ENCODE data around the gene COL25A1. TPM values are rescaled to one million over a fixed set of nuclear protein-coding genes. Genes with fewer than 3 reads are reported as not detected.

The COL25A1 gene
- total RNA-seq, 2 donors from 2014 or later: 4.0 to 6.2 TPM

DNA sequence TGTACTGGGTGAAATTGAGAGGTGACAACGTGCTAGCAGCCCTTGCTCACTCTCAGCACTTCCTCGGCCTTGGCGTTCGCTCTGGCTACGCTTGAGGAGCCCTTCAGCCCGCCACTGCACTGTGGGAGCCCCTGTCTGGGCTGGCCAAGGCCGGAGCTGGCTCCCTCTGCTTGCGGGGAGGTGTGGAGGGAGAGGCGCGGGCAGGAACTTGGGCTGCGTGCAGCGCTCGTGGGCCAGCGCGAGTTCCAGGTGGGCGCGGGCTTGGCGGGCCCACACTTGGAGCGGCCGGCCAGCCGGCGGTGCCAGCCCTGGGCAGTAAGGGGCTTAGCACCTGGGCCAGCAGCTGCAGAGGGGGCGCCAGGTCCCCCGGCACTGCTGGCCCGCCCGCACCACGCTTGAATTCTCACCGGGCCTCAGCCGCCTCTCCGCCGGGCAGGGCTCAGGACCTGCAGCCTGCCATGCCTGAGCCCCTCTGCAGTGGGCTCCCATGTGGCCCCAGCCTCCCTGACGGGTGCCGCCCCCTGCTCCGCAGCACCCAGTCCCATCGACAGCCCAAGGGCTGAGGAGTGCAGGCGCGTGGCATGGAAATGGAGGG lies 290.1 kb downstream of the COL25A1 start:
- no peak overlapping the region for H3K27ac Mint-ChIP-seq
- TF ChIP-seq, protein P1, sequence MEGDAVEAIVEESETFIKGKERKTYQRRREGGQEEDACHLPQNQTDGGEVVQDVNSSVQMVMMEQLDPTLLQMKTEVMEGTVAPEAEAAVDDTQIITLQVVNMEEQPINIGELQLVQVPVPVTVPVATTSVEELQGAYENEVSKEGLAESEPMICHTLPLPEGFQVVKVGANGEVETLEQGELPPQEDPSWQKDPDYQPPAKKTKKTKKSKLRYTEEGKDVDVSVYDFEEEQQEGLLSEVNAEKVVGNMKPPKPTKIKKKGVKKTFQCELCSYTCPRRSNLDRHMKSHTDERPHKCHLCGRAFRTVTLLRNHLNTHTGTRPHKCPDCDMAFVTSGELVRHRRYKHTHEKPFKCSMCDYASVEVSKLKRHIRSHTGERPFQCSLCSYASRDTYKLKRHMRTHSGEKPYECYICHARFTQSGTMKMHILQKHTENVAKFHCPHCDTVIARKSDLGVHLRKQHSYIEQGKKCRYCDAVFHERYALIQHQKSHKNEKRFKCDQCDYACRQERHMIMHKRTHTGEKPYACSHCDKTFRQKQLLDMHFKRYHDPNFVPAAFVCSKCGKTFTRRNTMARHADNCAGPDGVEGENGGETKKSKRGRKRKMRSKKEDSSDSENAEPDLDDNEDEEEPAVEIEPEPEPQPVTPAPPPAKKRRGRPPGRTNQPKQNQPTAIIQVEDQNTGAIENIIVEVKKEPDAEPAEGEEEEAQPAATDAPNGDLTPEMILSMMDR (conservative IDR thresholded peaks at IDR 0.05): no peak
- H3K36me3 Mint-ChIP-seq (ENCODE audit: low read depth): no peaks in the 10 kb centered on the region
- H3K9me3 Mint-ChIP-seq: peaks cover 15% of the 10 kb centered on the region
- H3K4me1 Mint-ChIP-seq: peaks cover 12% of the 10 kb centered on the region
- Histone ChIP-seq H3K27me3 (ENCODE audit: control insufficient read depth, insufficient read depth, low read length, poor library complexity, severe bottlenecking) (no peaks in the 10 kb centered on the region), H3K9ac (ENCODE audit: extremely low read depth, low read length, poor library complexity, severe bottlenecking) (no peak overlapping the region), H3K27ac (ENCODE audit: low read depth, low read length) (no peak overlapping the region), H3K9me3 (ENCODE audit: control insufficient read depth, low read length) (peaks cover 4% of the 10 kb centered on the region), H3K4me1 (ENCODE audit: control insufficient read depth, insufficient read depth, low read length) (no peaks in the 10 kb centered on the region), H3K36me3 (ENCODE audit: control insufficient read depth, insufficient read depth, low read length) (no peaks in the 10 kb centered on the region), H3K4me3 (ENCODE audit: low read length) (no peak overlapping the region)
- DNase-seq: no peak
- no peaks in the 10 kb centered on the region for H3K27me3 Mint-ChIP-seq (ENCODE audit: insufficient read depth)
- 91 to 95% methylated on average over 11 to 37 of the region's 37 CpGs for WGBS, 2 experiments (ENCODE audit: insufficient coverage in 1 of 2, insufficient read length in 1 of 2)
- no peak overlapping the region for H3K4me3 Mint-ChIP-seq

DNA sequence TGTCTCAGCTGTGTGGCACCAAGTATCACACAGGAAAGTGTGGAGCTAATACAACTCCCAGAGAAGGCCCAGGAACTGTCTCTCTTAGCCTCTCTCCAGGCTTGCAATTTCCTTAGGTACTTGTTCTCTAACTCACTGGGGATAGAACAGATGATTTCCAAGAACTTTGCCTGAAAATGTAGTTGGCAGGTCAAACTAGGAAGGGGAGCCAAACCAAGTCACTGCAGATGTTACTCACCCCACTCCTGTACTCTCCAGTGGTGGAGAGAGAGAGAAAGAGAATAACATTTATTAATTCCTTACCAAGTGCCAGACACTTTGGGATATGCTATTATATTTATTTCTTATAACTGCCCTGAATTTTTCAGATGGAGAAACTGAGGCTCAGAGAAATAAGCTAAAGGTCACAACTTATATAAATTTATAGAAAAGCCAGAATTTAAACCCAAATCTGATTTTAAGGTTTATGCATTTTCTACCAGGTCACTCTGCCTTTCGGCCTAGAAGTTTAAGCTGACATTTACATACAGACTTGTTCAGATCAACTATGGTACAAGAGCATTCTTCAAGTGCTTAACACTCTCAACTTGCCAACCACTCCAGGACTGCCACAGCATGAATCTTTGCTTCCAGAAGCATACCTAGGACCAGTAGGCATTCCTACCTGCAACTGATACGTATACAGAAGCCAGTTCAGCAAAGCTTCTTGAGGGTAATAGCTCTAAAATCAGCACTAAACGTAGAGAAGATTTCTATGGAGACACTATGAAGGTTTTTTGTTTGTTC lies 291.0 kb downstream of the COL25A1 start:
- no peak overlapping the region for H3K4me3 ChIP-seq (ENCODE audit: low read length)
- no peaks in the 10 kb centered on the region for H3K27me3 Mint-ChIP-seq (ENCODE audit: insufficient read depth)
- H3K27me3 ChIP-seq (ENCODE audit: control insufficient read depth, insufficient read depth, low read length, poor library complexity, severe bottlenecking): no peaks in the 10 kb centered on the region
- WGBS, 2 experiments (ENCODE audit: insufficient coverage in 1 of 2, insufficient read length in 1 of 2): 92 to 95% methylated on average over 3 of the region's 3 CpGs
- H3K4me1 Mint-ChIP-seq: peaks cover 15% of the 10 kb centered on the region
- no peak overlapping the region for H3K27ac Mint-ChIP-seq
- TF ChIP-seq, protein P1 (conservative IDR thresholded peaks at IDR 0.05): no peak
- no peaks in the 10 kb centered on the region for H3K36me3 ChIP-seq (ENCODE audit: control insufficient read depth, insufficient read depth, low read length)
- no peak for DNase-seq
- H3K4me1 ChIP-seq (ENCODE audit: control insufficient read depth, insufficient read depth, low read length): no peaks in the 10 kb centered on the region
- H3K9ac ChIP-seq (ENCODE audit: extremely low read depth, low read length, poor library complexity, severe bottlenecking): no peak overlapping the region
- peaks cover 4% of the 10 kb centered on the region for H3K9me3 ChIP-seq (ENCODE audit: control insufficient read depth, low read length)
- no peak overlapping the region for H3K27ac ChIP-seq (ENCODE audit: low read depth, low read length)
- no peak overlapping the region for H3K4me3 Mint-ChIP-seq
- no peaks in the 10 kb centered on the region for H3K36me3 Mint-ChIP-seq (ENCODE audit: low read depth)
- H3K9me3 Mint-ChIP-seq: peaks cover 15% of the 10 kb centered on the region

DNA sequence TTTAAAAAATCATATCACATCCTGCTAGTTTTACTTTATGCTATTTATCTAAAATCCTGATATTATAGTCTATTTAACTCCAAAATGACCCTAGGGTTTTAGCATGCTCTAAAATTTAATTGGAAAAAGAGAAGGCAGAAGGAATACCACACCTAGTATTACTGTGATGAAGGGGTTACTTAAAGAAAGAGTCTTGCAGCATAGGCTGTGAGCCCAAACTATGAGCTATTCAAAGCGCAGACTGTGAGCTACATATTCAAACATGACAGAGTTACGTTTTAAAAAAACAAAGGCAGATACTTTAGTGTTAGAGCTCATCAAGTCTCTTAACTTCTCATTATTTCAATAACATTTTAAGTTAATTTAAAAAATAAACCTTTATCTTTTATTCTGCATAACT lies 291.9 kb downstream of the COL25A1 start:
- H3K27ac Mint-ChIP-seq: no peak overlapping the region
- Histone ChIP-seq H3K27me3 (ENCODE audit: control insufficient read depth, insufficient read depth, low read length, poor library complexity, severe bottlenecking) (no peaks in the 10 kb centered on the region), H3K27ac (ENCODE audit: low read depth, low read length) (no peak overlapping the region), H3K9me3 (ENCODE audit: control insufficient read depth, low read length) (peaks cover 4% of the 10 kb centered on the region), H3K4me3 (ENCODE audit: low read length) (no peak overlapping the region), H3K9ac (ENCODE audit: extremely low read depth, low read length, poor library complexity, severe bottlenecking) (no peak overlapping the region), H3K4me1 (ENCODE audit: control insufficient read depth, insufficient read depth, low read length) (no peaks in the 10 kb centered on the region), H3K36me3 (ENCODE audit: control insufficient read depth, insufficient read depth, low read length) (no peaks in the 10 kb centered on the region)
- no peaks in the 10 kb centered on the region for H3K27me3 Mint-ChIP-seq (ENCODE audit: insufficient read depth)
- TF ChIP-seq, protein P1 (conservative IDR thresholded peaks at IDR 0.05): no peak
- DNase-seq: no peak
- 92 to 96% methylated on average over 2 of the region's 2 CpGs for WGBS, 2 experiments (ENCODE audit: insufficient coverage in 1 of 2, insufficient read length in 1 of 2)
- no peaks in the 10 kb centered on the region for H3K36me3 Mint-ChIP-seq (ENCODE audit: low read depth)
- H3K9me3 Mint-ChIP-seq: peaks cover 15% of the 10 kb centered on the region
- H3K4me3 Mint-ChIP-seq: no peak overlapping the region
- peaks cover 15% of the 10 kb centered on the region for H3K4me1 Mint-ChIP-seq

All from endodermal cell (in vitro differentiated cells).